GM18867 (cell line): ENCODE measurements around the gene TMEM165.
A peak's percentile ranks its signal among the peaks of the same experiment; 100 is the strongest.

Experiments used
- ATAC-seq: cut with Tn5 transposase; IDR thresholded peaks from one replicate; pipeline ENCODE4 v1.9.1; 2021; ENCODE audit warnings: mild to moderate bottlenecking, moderate library complexity; ENCODE audit not compliant: unreplicated experiment

TMEM165 gene

GRCh38 chr4:55366621-55367020 is 29.1 kb upstream of the TMEM165 start:
- ATAC-seq: no peak

GRCh38 chr4:55367084-55367722 is 28.6 kb upstream of the TMEM165 start:
- no peak for ATAC-seq

GRCh38 chr4:55369968-55370367 is 25.8 kb upstream of the TMEM165 start:
- ATAC-seq: no peak

GRCh38 chr4:55372259-55372658 is 23.5 kb upstream of the TMEM165 start:
- no peak for ATAC-seq

GRCh38 chr4:55373461-55373860 is 22.3 kb upstream of the TMEM165 start:
- ATAC-seq: no peak

GRCh38 chr4:55376698-55377097 is 19.1 kb upstream of the TMEM165 start:
- no peak for ATAC-seq

- ATAC-seq: no peak
Measured at GRCh38 chr4:55378617-55379467, 16.9 kb upstream of the TMEM165 start.

- no peak for ATAC-seq
Measured at GRCh38 chr4:55380576-55380975, 15.2 kb upstream of the TMEM165 start.

- no peak for ATAC-seq
Measured at GRCh38 chr4:55381502-55381901, 14.3 kb upstream of the TMEM165 start.

GRCh38 chr4:55382488-55383003 is 13.2 kb upstream of the TMEM165 start:
- no peak for ATAC-seq

GRCh38 chr4:55385201-55385649 is 10.5 kb upstream of the TMEM165 start:
- no peak for ATAC-seq

GRCh38 chr4:55386073-55386472 is 9.7 kb upstream of the TMEM165 start:
- ATAC-seq: peak; percentile 79

- no peak for ATAC-seq
Measured at GRCh38 chr4:55386840-55387239, 8.9 kb upstream of the TMEM165 start.

GRCh38 chr4:55393461-55394320 is 2.1 kb upstream of the TMEM165 start:
- no peak for ATAC-seq

- ATAC-seq: peak; percentile 0
Measured at GRCh38 chr4:55395218-55395528, 584 bp upstream of the TMEM165 start.

GRCh38 chr4:55396308-55397125 is 760 bp downstream of the TMEM165 start:
- ATAC-seq: peak; percentile 26

- ATAC-seq: no peak
Measured at GRCh38 chr4:55397126-55397436, 1.3 kb downstream of the TMEM165 start.

- ATAC-seq: no peak
Measured at GRCh38 chr4:55397520-55398321, 2.0 kb downstream of the TMEM165 start.

- ATAC-seq: no peak
Measured at GRCh38 chr4:55398461-55398860, 2.7 kb downstream of the TMEM165 start.

GRCh38 chr4:55398966-55399365 is 3.2 kb downstream of the TMEM165 start:
- no peak for ATAC-seq
